Gastroesophageal sphincter (tissue), 3 donors: ENCODE measurements around the gene ZBTB4.

Source experiments
- CTCF ChIP-seq, 4 experiments: fragments of 200-600 bp in 2 of 4; fragments of 450-650 bp in 2 of 4; sonication (generic) in 1 of 4; IDR thresholded peaks; one replicate each; pipeline ENCODE4 v1.5.1; 2017 to 2019; ENCODE audit warnings: antibody characterized with exemption in 4 of 4, mild to moderate bottlenecking in 2 of 4, moderate library complexity in 2 of 4
- EP300 ChIP-seq: sonication (generic); formaldehyde crosslinking; IDR thresholded peaks from one replicate; pipeline ENCODE4 v1.6.1; 2017; ENCODE audit warnings: antibody characterized with exemption, mild to moderate bottlenecking
- POLR2A ChIP-seq, 2 donors: fragments of 450-650 bp; IDR thresholded peaks; one replicate each; pipeline ENCODE4 v1.6.1; 2017; ENCODE audit warnings: antibody characterized with exemption in 2 of 2, mild to moderate bottlenecking in 2 of 2, moderate library complexity in 1 of 2
- POLR2AphosphoS5 ChIP-seq: sonication (generic); formaldehyde crosslinking; IDR thresholded peaks from one replicate; pipeline ENCODE4 v1.6.1; 2017; ENCODE audit warnings: antibody characterized with exemption

- TF ChIP-seq CTCF (IDR thresholded peaks at IDR 0.05) (no peak), POLR2AphosphoS5 (no peak), POLR2A (IDR thresholded peaks at IDR 0.05) (no peak), EP300 (no peak)
These were observed 887 bp downstream of the ZBTB4 start for GRCh38 chr17:7478276-7479212.
